Spleen (tissue), 7 donors: ENCODE results near the gene KRT31.
"Not testable (repeated sequence)": the region's sequence is repeated elsewhere in the genome, so short reads cannot be mapped to it uniquely, and the experiment has no call there.

Source experiments
- POLR2A ChIP-seq, 3 donors: fragments of 450-650 bp; IDR thresholded peaks; one replicate each; pipeline ENCODE4 v1.5.1; 2017; ENCODE audit warnings: antibody characterized with exemption in 3 of 3, mild to moderate bottlenecking in 1 of 3
- POLR2AphosphoS5 ChIP-seq, 3 donors: sonication (generic); formaldehyde crosslinking; IDR thresholded peaks; one replicate each; pipeline ENCODE4 v1.5.1; 2017; ENCODE audit warnings: antibody characterized with exemption in 3 of 3
- TF ChIP-seq, protein P1 (sequence below), 11 experiments: fragments of 200-600 bp in 7 of 11; fragments of 450-650 bp in 4 of 11; sonication (generic) in 4 of 11; IDR thresholded peaks in 8 of 11; conservative IDR thresholded peaks in 3 of 11; 1 replicate in 7 of 11; 2 replicates in 4 of 11; pipeline versions ENCODE4 v1.4.0 to v1.8.0; 2016 to 2021; ENCODE audit warnings: antibody characterized with exemption in 11 of 11, inconsistent platforms in 4 of 11, mild to moderate bottlenecking in 1 of 11
- donor health status: DM: no; HTN: no; CAD: no; lungs with moderate emphysema.
- donor health status: DM: no; HTN: no; CAD: no.
- donor health status: DM: no; HTN: no; CAD: no.

DNA sequence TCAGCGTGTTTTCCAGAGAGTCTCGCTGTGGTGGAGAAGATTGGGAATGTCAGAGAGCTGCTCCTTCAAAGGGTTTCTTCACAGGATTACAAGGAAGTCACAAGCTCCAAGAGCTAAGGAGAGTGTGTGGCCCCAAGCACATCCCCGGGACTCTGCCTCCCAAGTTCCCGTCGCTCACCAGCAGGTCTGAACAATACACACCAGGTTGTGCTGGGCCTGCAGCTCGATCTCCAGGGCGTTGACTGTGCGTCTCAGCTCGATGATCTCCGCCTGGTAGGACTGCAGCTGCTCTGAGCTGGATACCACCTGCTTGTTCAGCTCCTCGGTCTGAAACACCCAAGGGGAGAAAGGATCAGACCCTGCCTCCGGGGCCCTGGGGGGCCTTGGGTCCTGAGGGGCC is 2.4 kb downstream of the KRT31 start:
- not testable (repeated sequence) for TF ChIP-seq POLR2A, POLR2AphosphoS5 (IDR thresholded peaks at IDR 0.05)
- TF ChIP-seq, protein P1, sequence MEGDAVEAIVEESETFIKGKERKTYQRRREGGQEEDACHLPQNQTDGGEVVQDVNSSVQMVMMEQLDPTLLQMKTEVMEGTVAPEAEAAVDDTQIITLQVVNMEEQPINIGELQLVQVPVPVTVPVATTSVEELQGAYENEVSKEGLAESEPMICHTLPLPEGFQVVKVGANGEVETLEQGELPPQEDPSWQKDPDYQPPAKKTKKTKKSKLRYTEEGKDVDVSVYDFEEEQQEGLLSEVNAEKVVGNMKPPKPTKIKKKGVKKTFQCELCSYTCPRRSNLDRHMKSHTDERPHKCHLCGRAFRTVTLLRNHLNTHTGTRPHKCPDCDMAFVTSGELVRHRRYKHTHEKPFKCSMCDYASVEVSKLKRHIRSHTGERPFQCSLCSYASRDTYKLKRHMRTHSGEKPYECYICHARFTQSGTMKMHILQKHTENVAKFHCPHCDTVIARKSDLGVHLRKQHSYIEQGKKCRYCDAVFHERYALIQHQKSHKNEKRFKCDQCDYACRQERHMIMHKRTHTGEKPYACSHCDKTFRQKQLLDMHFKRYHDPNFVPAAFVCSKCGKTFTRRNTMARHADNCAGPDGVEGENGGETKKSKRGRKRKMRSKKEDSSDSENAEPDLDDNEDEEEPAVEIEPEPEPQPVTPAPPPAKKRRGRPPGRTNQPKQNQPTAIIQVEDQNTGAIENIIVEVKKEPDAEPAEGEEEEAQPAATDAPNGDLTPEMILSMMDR (IDR thresholded peaks at IDR 0.05 in 8 of 11, conservative IDR thresholded peaks at IDR 0.05 in 3 of 11): not testable (repeated sequence)
